Transverse colon (tissue), 4 donors: ENCODE results near the gene AKAP13. TPM values are rescaled to one million over a fixed set of nuclear protein-coding genes. Genes with fewer than 3 reads are reported as not detected.

Experiments
- DNase-seq: peaks from one replicate; pipeline ENCODE4 v3.0.0-alpha.2; 2019
- H3K27ac ChIP-seq, 4 donors: fragments of 200-600 bp; sonication (generic); 2 replicates each; pipeline ENCODE4 v1.5.1; 2016 to 2018; ENCODE audit warnings: inconsistent platforms in 4 of 4
- H3K27me3 ChIP-seq: fragments of 200-600 bp; sonication (generic); 2 replicates; pipeline ENCODE4 v1.5.1; 2017; ENCODE audit warnings: inconsistent platforms
- H3K36me3 ChIP-seq, 4 donors: fragments of 200-600 bp; sonication (generic); 2 replicates each; pipeline ENCODE4 v1.5.1; 2017 to 2019; ENCODE audit warnings: inconsistent platforms in 4 of 4
- H3K4me1 ChIP-seq, 4 donors: fragments of 200-600 bp; sonication (generic); 2 replicates each; pipeline ENCODE4 v1.5.1; 2017 to 2020; ENCODE audit warnings: inconsistent platforms in 4 of 4
- H3K4me3 ChIP-seq, 4 donors: fragments of 200-600 bp; sonication (generic); 1 replicate in 1 of 4; 2 replicates in 3 of 4; pipeline versions ENCODE4 v1.5.1 to v1.6.1; 2017 to 2019; ENCODE audit warnings: inconsistent platforms in 4 of 4
- H3K9me3 ChIP-seq, 2 donors: fragments of 200-600 bp; sonication (generic); 2 replicates each; pipeline ENCODE4 v1.5.1; 2017 to 2019; ENCODE audit warnings: inconsistent platforms in 2 of 2
- CTCF ChIP-seq, 5 experiments: fragments of 200-600 bp in 3 of 5; fragments of 450-650 bp in 2 of 5; sonication (generic) in 3 of 5; IDR thresholded peaks; 1 replicate in 2 of 5; 2 replicates in 3 of 5; pipeline ENCODE4 v1.5.1; 2016 to 2017; ENCODE audit warnings: antibody characterized with exemption in 5 of 5, inconsistent platforms in 3 of 5, mild to moderate bottlenecking in 2 of 5, moderate library complexity in 1 of 5
- EP300 ChIP-seq: sonication (generic); formaldehyde crosslinking; IDR thresholded peaks from one replicate; pipeline ENCODE4 v1.6.1; 2017; ENCODE audit warnings: antibody characterized with exemption, low read depth
- POLR2A ChIP-seq: fragments of 450-650 bp; IDR thresholded peaks from one replicate; pipeline ENCODE4 v1.6.1; 2016; ENCODE audit warnings: antibody characterized with exemption, mild to moderate bottlenecking, moderate library complexity
- POLR2AphosphoS5 ChIP-seq, 3 donors: sonication (generic); formaldehyde crosslinking; IDR thresholded peaks; one replicate each; pipeline ENCODE4 v1.6.1; 2016; ENCODE audit warnings: antibody characterized with exemption in 3 of 3
- WGBS, 2 donors: methylation state at CpG; one replicate each; pipeline ENCODE4 v1.1.5; 2018; ENCODE audit warnings: low coverage in 1 of 2; 5-methylcytosine and 5-hydroxymethylcytosine counted together
- in situ Hi-C, 4 donors: fragments of 200-750 bp; cut with MboI; loops; one replicate each; pipeline versions ENCODE4 v1.15.0 to v1.15.1; 2017; ENCODE audit warnings: low sequenced_read_pairs in 3 of 4, low pct_ligation_motif_present in 1 of 4, low pct_unique_long_range_greater_than_20kb in 1 of 4
- intact Hi-C: fragments of 100-400 bp; cut with DNase I; formaldehyde crosslinking; loops from one replicate; pipeline ENCODE4 v1.15.1; 2023; ENCODE audit warnings: low total_unique reads
- total RNA-seq, 4 donors: library from RNA; depleted of rRNA; stranded (reverse); fragments of >200 nt; gene quantifications; one replicate each; pipeline ENCODE4 v1.1.0, GENCODE V29; 2016

AKAP13 gene
- total RNA-seq, 4 donors from 2014 or later, result 206 to 291 (median 214) TPM

GRCh38 chr15:85579957-85580694, 199.7 kb downstream of the AKAP13 start:
- WGBS, 2 donors, result 56 to 60% methylated on average over 1 to 14 of the region's 14 CpGs
- Histone ChIP-seq H3K4me1 (peaks cover 21 to 86% (median 53%) of the 10 kb centered on the region in 4 donors), H3K27me3 (no peaks in the 10 kb centered on the region), H3K27ac (peak overlapping the region; percentile 86 to 93 (median 90)), H3K9me3 (no peaks in the 10 kb centered on the region), H3K36me3 (peaks cover 0 to 3% (median 0%) of the 10 kb centered on the region in 4 donors), H3K4me3 (peak overlapping the region in 3 of 4 donors; percentile 13 to 49 (median 28))
- peak; percentile 64 for DNase-seq
- TF ChIP-seq POLR2AphosphoS5 (IDR thresholded peaks at IDR 0.05), result peak; percentile 65 to 87 (median 83)
- TF ChIP-seq POLR2A, result peak; percentile 65
- TF ChIP-seq CTCF (IDR thresholded peaks at IDR 0.05), result peak in 3 of 5 experiments; percentile 6 to 45 (median 11)
- peak; percentile 24 for TF ChIP-seq EP300
- in situ Hi-C loops (loop anchor here in 1 of 4 donors (25.0 kb wide), 1 partner anchor 93 kb away; no protein-coding TSS in a partner anchor), intact Hi-C loops (no loop called here)

GRCh38 chr15:85580879-85581278, 200.5 kb downstream of the AKAP13 start:
- in situ Hi-C loops, result loop anchor here in 1 of 4 donors (25.0 kb wide), 1 partner anchor 94 kb away; no protein-coding TSS in a partner anchor
- peak overlapping the region in 3 of 4 donors; percentile 13 to 49 (median 28) for H3K4me3 ChIP-seq
- H3K4me1 ChIP-seq, result peaks cover 21 to 90% (median 60%) of the 10 kb centered on the region in 4 donors
- 65% methylated on average over 3 of the region's 3 CpGs; no CpG with 5 or more reads in 1 of the 2 donors for WGBS, 2 donors
- peak; percentile 67 for DNase-seq
- TF ChIP-seq POLR2A (peak; percentile 67), POLR2AphosphoS5 (IDR thresholded peaks at IDR 0.05) (peak; percentile 53 to 77 (median 61)), CTCF (IDR thresholded peaks at IDR 0.05) (peak in 1 of 5 experiments; percentile 24), EP300 (no peak)
- intact Hi-C loops, result no loop called here
- H3K9me3 ChIP-seq, result no peaks in the 10 kb centered on the region
- H3K36me3 ChIP-seq, result no peaks in the 10 kb centered on the region
- no peaks in the 10 kb centered on the region for H3K27me3 ChIP-seq
- H3K27ac ChIP-seq, result peak overlapping the region; percentile 86 to 93 (median 90)

- Histone ChIP-seq H3K27ac (peak overlapping the region; percentile 86 to 93 (median 90)), H3K36me3 (no peaks in the 10 kb centered on the region), H3K4me3 (peak overlapping the region in 3 of 4 donors; percentile 13 to 49 (median 28)), H3K4me1 (peaks cover 26 to 92% (median 59%) of the 10 kb centered on the region in 4 donors), H3K9me3 (no peaks in the 10 kb centered on the region), H3K27me3 (no peaks in the 10 kb centered on the region)
- intact Hi-C loops (no loop called here), in situ Hi-C loops (loop anchor here in 1 of 4 donors (25.0 kb wide), 1 partner anchor 94 kb away; no protein-coding TSS in a partner anchor)
- 58% methylated on average over 8 of the region's 8 CpGs; no CpG with 5 or more reads in 1 of the 2 donors for WGBS, 2 donors
- peak in 1 of 3 donors; percentile 39 for TF ChIP-seq POLR2AphosphoS5 (IDR thresholded peaks at IDR 0.05)
- TF ChIP-seq EP300, result no peak
- DNase-seq, result peak; percentile 64
These were observed 201.1 kb downstream of the AKAP13 start for GRCh38 chr15:85581495-85581894.

GRCh38 chr15:85582131-85583079, 202.0 kb downstream of the AKAP13 start:
- 17 to 19% methylated on average over 6 to 10 of the region's 10 CpGs for WGBS, 2 donors
- in situ Hi-C loops (loop anchor here in 1 of 4 donors (25.0 kb wide), 1 partner anchor 95 kb away; no protein-coding TSS in a partner anchor), intact Hi-C loops (no loop called here)
- Histone ChIP-seq H3K9me3 (no peaks in the 10 kb centered on the region), H3K36me3 (no peaks in the 10 kb centered on the region), H3K27me3 (no peaks in the 10 kb centered on the region), H3K4me3 (peak overlapping the region; percentile 13 to 49 (median 22)), H3K27ac (peak overlapping the region; percentile 86 to 93 (median 90)), H3K4me1 (peaks cover 27 to 94% (median 62%) of the 10 kb centered on the region in 4 donors)
- peak; percentile 75 for DNase-seq
- no peak for TF ChIP-seq EP300
- TF ChIP-seq POLR2A, result peak; percentile 43
- peak; percentile 69 to 83 (median 82) for TF ChIP-seq POLR2AphosphoS5 (IDR thresholded peaks at IDR 0.05)
